ENCODE measurements around the gene NFASC.

NFASC gene

GRCh38 chr1:204959374-204959773, 88.7 kb downstream of the NFASC start:
- Histone ChIP-seq H3K4me1 (ENCODE audit: low read length) (no peaks in the 10 kb centered on the region), H3K9me3 (replicated peaks; ENCODE audit: insufficient read depth, low read length) (no peaks in the 10 kb centered on the region), H3F3A (ENCODE audit: insufficient read depth, low read length) (no peaks in the 10 kb centered on the region), H3K27ac (ENCODE audit: low read length) (no peak overlapping the region), H2AFZ (ENCODE audit: low read length) (no peak overlapping the region), H4K20me1 (ENCODE audit: insufficient read depth, low read length) (no peaks in the 10 kb centered on the region), H3K9ac (ENCODE audit: low read length) (no peak overlapping the region), H3K27me3 (replicated peaks; ENCODE audit: insufficient read depth, low read length) (peaks cover 6% of the 10 kb centered on the region; the same call in 1 of the 2 replicates), H3K4me3 (ENCODE audit: low read length) (no peak overlapping the region), H3K36me3 (replicated peaks; ENCODE audit: insufficient read depth, low read length) (no peaks in the 10 kb centered on the region), H3K4me2 (ENCODE audit: low read depth, low read length) (no peak overlapping the region), H3K9me2 (replicated peaks; ENCODE audit: insufficient read depth, low read length) (no peaks in the 10 kb centered on the region), H3K79me2 (ENCODE audit: low read length) (no peaks in the 10 kb centered on the region)
- DNase-seq = no peak
- no peak for TF ChIP-seq EZH2 (optimal IDR thresholded peaks at IDR 0.05; ENCODE audit: low read depth, low read length)
- TF ChIP-seq EZH2phosphoT487 (IDR thresholded peaks at IDR 0.05; ENCODE audit: low read length) = no peak
- TF ChIP-seq CTCF (IDR thresholded peaks at IDR 0.05; ENCODE audit: low read length) = no peak

- no peak overlapping the region for H3K4me2 ChIP-seq (ENCODE audit: low read depth, low read length)
- H3K9me2 ChIP-seq (replicated peaks; ENCODE audit: insufficient read depth, low read length) = no peaks in the 10 kb centered on the region
- H3K4me1 ChIP-seq (ENCODE audit: low read length) = no peaks in the 10 kb centered on the region
- H3K27me3 ChIP-seq (replicated peaks; ENCODE audit: insufficient read depth, low read length) = peaks cover 6% of the 10 kb centered on the region; the same call in 1 of the 2 replicates
- no peak for DNase-seq
- H3K36me3 ChIP-seq (replicated peaks; ENCODE audit: insufficient read depth, low read length) = no peaks in the 10 kb centered on the region
- no peaks in the 10 kb centered on the region for H3K9me3 ChIP-seq (replicated peaks; ENCODE audit: insufficient read depth, low read length)
- H3F3A ChIP-seq (ENCODE audit: insufficient read depth, low read length) = no peaks in the 10 kb centered on the region
- no peak overlapping the region for H3K9ac ChIP-seq (ENCODE audit: low read length)
- no peaks in the 10 kb centered on the region for H3K79me2 ChIP-seq (ENCODE audit: low read length)
- H4K20me1 ChIP-seq (ENCODE audit: insufficient read depth, low read length) = no peaks in the 10 kb centered on the region
- H2AFZ ChIP-seq (ENCODE audit: low read length) = no peak overlapping the region
- TF ChIP-seq EZH2 (optimal IDR thresholded peaks at IDR 0.05; ENCODE audit: low read depth, low read length) = no peak
- TF ChIP-seq CTCF (IDR thresholded peaks at IDR 0.05; ENCODE audit: low read length) = no peak
- TF ChIP-seq EZH2phosphoT487 (IDR thresholded peaks at IDR 0.05; ENCODE audit: low read length) = no peak
- no peak overlapping the region for H3K27ac ChIP-seq (ENCODE audit: low read length)
- H3K4me3 ChIP-seq (ENCODE audit: low read length) = no peak overlapping the region
Measured at GRCh38 chr1:204959836-204960235, 89.2 kb downstream of the NFASC start.

DNA sequence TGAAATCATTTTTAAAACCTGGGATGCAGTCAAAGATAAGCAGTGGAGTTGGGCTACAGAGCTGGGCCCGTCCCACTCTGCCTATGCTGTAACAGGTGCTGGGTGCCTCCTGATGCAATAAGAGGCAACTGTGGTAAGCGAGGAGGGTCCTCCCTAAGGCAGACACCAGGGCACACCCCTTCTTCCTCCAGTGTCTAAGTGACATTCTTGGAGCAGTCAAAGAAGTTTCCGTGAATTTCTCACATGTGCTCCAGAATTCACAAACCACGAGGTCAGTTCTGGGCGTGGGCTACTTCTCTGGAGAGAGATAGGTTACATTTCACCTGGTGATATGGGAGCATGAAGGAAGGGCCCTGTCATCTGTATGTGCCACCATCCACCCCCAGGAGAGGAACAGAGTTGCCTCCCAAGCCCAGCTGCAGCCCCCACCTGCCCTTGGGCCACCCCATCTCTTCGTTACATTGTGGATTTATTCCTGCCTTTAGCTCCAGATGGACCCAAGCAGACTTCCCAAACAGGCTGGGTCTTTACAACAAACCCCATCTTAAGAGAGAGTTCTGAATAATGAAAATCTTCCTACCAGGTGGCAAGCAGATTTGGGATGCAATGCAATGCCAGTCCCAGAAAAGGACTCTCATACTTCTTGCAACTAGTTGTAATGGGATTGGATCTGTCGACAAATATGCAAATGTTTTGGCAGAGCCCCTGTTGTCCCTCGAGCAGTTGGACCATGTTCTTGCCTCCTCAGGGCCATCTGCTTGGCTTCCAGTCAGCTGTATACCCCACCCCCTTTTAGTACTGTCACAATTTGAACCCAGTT, 89.9 kb downstream of the NFASC start:
- no peak overlapping the region for H3K4me3 ChIP-seq (ENCODE audit: low read length)

More for the DNA sequence above, 89.9 kb downstream of the NFASC start:
- Histone ChIP-seq H3K9ac (ENCODE audit: low read length) (no peak overlapping the region), H3K4me2 (ENCODE audit: low read depth, low read length) (no peak overlapping the region), H3K9me2 (replicated peaks; ENCODE audit: insufficient read depth, low read length) (no peaks in the 10 kb centered on the region), H3K4me1 (ENCODE audit: low read length) (no peaks in the 10 kb centered on the region), H3K27me3 (replicated peaks; ENCODE audit: insufficient read depth, low read length) (peaks cover 8% of the 10 kb centered on the region; the same call in 1 of the 2 replicates), H3F3A (ENCODE audit: insufficient read depth, low read length) (no peaks in the 10 kb centered on the region), H3K27ac (ENCODE audit: low read length) (no peak overlapping the region), H4K20me1 (ENCODE audit: insufficient read depth, low read length) (no peaks in the 10 kb centered on the region), H2AFZ (ENCODE audit: low read length) (no peak overlapping the region), H3K9me3 (replicated peaks; ENCODE audit: insufficient read depth, low read length) (no peaks in the 10 kb centered on the region), H3K79me2 (ENCODE audit: low read length) (no peaks in the 10 kb centered on the region), H3K36me3 (replicated peaks; ENCODE audit: insufficient read depth, low read length) (no peaks in the 10 kb centered on the region)
- DNase-seq = no peak
- TF ChIP-seq CTCF (IDR thresholded peaks at IDR 0.05; ENCODE audit: low read length) (no peak), EZH2phosphoT487 (IDR thresholded peaks at IDR 0.05; ENCODE audit: low read length) (no peak), EZH2 (optimal IDR thresholded peaks at IDR 0.05; ENCODE audit: low read depth, low read length) (no peak)

Measured in MM.1S (cell line).